Thyroid gland (tissue), 4 donors: Measurements from ENCODE around the gene RNF126.

Source experiments
- POLR2A ChIP-seq, 2 donors: fragments of 450-650 bp; IDR thresholded peaks; one replicate each; pipeline ENCODE4 v1.6.1; 2017; ENCODE audit warnings: antibody characterized with exemption in 2 of 2, mild to moderate bottlenecking in 2 of 2, moderate library complexity in 1 of 2
- TF ChIP-seq, protein P1 (sequence below), 6 experiments: fragments of 200-600 bp in 3 of 6; fragments of 450-650 bp in 3 of 6; sonication (generic) in 3 of 6; IDR thresholded peaks; one replicate each; pipeline ENCODE4 v1.5.1; 2016 to 2019; ENCODE audit warnings: antibody characterized with exemption in 6 of 6, mild to moderate bottlenecking in 2 of 6, inconsistent platforms in 1 of 6, moderate library complexity in 1 of 6

DNA sequence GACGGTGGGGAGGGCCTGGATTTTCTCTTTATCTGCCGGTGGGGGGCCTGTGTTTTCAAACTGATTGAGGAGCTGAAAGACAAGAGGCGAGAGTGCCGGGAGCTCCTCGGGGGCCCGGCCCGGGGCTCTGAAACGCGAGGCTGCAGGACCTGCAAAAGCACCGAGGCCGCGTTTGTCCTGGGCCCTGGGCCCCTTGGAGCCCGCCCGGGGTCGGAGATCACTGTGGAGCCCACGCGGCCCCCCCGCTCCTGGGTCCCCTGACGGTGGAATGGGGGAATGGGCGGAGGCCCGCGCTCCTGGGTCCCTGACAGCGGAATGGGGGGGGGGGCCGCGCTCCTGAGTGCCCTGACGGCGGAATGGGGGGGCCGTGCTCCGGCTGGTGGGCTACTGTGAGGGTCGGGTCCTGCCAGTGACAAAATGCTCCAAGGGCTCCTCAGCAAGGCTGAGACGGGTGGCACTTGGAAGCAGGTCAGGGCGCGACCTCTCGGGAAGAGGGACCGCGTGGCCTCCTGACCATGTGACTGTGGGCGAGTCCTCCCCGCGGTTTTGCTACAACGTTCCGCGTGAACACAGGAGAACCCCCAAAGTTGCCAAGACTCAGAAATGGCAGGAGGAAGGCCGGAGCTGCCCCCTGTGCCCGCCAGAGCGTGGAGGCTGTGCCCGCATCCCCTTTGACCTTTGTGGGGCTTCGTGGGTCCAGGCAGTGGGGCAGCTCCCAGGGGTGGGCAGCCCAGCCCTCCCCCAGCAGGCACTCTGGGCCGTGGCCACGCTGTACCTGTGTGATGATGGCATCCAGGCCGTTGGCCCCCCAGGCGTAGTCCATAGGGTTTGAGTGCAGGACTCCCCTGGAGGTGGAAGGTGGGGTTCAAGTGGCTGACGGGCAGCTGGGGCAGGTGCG, 13.9 kb downstream of the RNF126 start:
- TF ChIP-seq, protein P1, sequence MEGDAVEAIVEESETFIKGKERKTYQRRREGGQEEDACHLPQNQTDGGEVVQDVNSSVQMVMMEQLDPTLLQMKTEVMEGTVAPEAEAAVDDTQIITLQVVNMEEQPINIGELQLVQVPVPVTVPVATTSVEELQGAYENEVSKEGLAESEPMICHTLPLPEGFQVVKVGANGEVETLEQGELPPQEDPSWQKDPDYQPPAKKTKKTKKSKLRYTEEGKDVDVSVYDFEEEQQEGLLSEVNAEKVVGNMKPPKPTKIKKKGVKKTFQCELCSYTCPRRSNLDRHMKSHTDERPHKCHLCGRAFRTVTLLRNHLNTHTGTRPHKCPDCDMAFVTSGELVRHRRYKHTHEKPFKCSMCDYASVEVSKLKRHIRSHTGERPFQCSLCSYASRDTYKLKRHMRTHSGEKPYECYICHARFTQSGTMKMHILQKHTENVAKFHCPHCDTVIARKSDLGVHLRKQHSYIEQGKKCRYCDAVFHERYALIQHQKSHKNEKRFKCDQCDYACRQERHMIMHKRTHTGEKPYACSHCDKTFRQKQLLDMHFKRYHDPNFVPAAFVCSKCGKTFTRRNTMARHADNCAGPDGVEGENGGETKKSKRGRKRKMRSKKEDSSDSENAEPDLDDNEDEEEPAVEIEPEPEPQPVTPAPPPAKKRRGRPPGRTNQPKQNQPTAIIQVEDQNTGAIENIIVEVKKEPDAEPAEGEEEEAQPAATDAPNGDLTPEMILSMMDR (IDR thresholded peaks at IDR 0.05), result no peak
- no peak for TF ChIP-seq POLR2A (IDR thresholded peaks at IDR 0.05)
